Activated naive CD4-positive, alpha-beta T cell treated with anti-CD3 and anti-CD28 coated beads, Interleukin-2, amount 50 U/mL, for 16 hours (primary cell): ENCODE results near the gene GET4.
"Not testable (repeated sequence)": the region's sequence is repeated elsewhere in the genome, so short reads cannot be mapped to it uniquely, and the experiment has no call there.

Experiments
- DNase-seq: peaks from one replicate; pipeline ENCODE4 v3.0.0-alpha.2; 2020

GET4 gene

GRCh38 chr7:845731-846130 is 30.6 kb upstream of the GET4 start:
- DNase-seq, result no peak

- DNase-seq, result not testable (repeated sequence)
Observed at GRCh38 chr7:846958-847650, 29.2 kb upstream of the GET4 start.

GRCh38 chr7:847728-848127 is 28.6 kb upstream of the GET4 start:
- DNase-seq, result not testable (repeated sequence)

- DNase-seq, result no peak
Observed at GRCh38 chr7:849145-849544, 27.2 kb upstream of the GET4 start.

- DNase-seq, result no peak
Observed at GRCh38 chr7:849781-850180, 26.6 kb upstream of the GET4 start.

GRCh38 chr7:851204-851603 is 25.1 kb upstream of the GET4 start:
- DNase-seq, result no peak

- DNase-seq, result no peak
Observed at GRCh38 chr7:853366-854117, 22.8 kb upstream of the GET4 start.

GRCh38 chr7:854118-854775 is 22.1 kb upstream of the GET4 start:
- DNase-seq, result no peak

GRCh38 chr7:855686-856369 is 20.5 kb upstream of the GET4 start:
- DNase-seq, result no peak

GRCh38 chr7:856444-857095 is 19.8 kb upstream of the GET4 start:
- no peak for DNase-seq

GRCh38 chr7:857661-858060 is 18.7 kb upstream of the GET4 start:
- DNase-seq, result no peak

- no peak for DNase-seq
Observed at GRCh38 chr7:859359-860030, 16.9 kb upstream of the GET4 start.

- no peak for DNase-seq
Observed at GRCh38 chr7:860149-860548, 16.2 kb upstream of the GET4 start.

GRCh38 chr7:861222-861621 is 15.1 kb upstream of the GET4 start:
- DNase-seq, result no peak

GRCh38 chr7:862157-862556 is 14.2 kb upstream of the GET4 start:
- DNase-seq, result no peak

GRCh38 chr7:863106-863505 is 13.2 kb upstream of the GET4 start:
- no peak for DNase-seq

- no peak for DNase-seq
Observed at GRCh38 chr7:865921-866320, 10.4 kb upstream of the GET4 start.

- DNase-seq, result no peak
Observed at GRCh38 chr7:867001-867405, 9.4 kb upstream of the GET4 start.

- no peak for DNase-seq
Observed at GRCh38 chr7:867406-868188, 8.8 kb upstream of the GET4 start.

- DNase-seq, result no peak
Observed at GRCh38 chr7:868189-868486, 8.2 kb upstream of the GET4 start.

- no peak for DNase-seq
Observed at GRCh38 chr7:869348-869747, 7.0 kb upstream of the GET4 start.
